HG03520 (cell line): ENCODE results near the gene PPIL1.

Experiments
- ATAC-seq: cut with Tn5 transposase; IDR thresholded peaks from one replicate; pipeline ENCODE4 v1.9.1; 2021; ENCODE audit warnings: mild to moderate bottlenecking, moderate library complexity; ENCODE audit not compliant: unreplicated experiment

Gene PPIL1

GRCh38 chr6:36856277-36856676 is 18.3 kb downstream of the PPIL1 start:
- ATAC-seq: no peak

- no peak for ATAC-seq
These were observed 18.9 kb downstream of the PPIL1 start for GRCh38 chr6:36855750-36856149.

GRCh38 chr6:36853325-36853724 is 21.3 kb downstream of the PPIL1 start:
- ATAC-seq: no peak

DNA sequence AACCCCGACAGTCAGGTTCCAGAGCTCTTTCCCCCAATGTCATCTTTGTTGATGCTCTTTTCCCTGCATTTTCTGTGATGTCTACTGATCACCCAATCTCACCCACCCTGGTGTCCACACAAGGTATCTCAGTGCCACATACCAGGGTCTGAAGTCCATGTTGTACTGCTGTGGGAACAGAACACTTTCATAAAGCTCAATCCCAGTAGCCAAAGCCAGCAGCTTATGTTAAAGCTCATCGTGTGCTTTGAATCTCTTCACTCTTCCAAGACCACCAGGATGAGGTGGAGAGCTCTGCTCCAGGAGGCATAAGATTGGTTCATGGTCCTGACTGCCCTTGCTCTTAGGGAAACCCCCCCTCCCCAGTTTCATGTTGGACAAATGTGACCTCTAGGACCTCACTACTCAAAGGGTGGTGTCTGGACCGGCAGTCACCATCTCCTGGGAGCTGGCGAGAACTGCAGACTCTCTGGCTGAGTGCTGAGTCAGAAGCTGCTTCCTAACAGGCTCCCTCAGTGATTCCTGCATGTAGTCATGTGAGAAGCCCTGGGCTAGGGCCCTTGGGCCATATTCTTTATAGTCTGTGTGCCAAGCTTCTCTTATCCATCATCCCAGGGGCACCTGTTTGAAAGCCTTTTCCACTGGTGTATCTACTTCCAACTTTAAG is 22.0 kb downstream of the PPIL1 start:
- no peak for ATAC-seq

- ATAC-seq: no peak
These were observed 23.0 kb downstream of the PPIL1 start for GRCh38 chr6:36851626-36852025.

- ATAC-seq: no peak
These were observed 23.4 kb downstream of the PPIL1 start for GRCh38 chr6:36851149-36851614.

DNA sequence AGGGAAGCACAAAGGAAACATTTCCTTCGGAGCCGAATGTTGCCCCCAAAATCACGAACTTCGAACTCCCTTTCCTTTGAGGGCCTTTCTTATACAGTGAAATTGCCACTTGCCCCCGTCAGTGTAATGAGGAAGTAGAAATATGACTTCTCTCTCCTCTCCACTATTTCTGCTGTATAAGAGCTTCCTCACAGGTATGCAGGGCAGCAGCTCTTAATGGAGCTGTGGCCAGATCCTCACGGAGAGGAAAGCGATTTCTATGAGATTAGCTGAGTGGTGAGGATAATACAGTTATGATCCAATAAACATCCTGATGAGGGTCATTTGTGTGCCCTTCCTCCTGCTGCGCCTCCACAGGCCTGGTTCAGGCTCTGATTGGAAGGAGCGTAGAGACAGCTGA is 24.6 kb downstream of the PPIL1 start:
- ATAC-seq: no peak

GRCh38 chr6:36848658-36849441 is 25.8 kb downstream of the PPIL1 start:
- ATAC-seq: no peak

DNA sequence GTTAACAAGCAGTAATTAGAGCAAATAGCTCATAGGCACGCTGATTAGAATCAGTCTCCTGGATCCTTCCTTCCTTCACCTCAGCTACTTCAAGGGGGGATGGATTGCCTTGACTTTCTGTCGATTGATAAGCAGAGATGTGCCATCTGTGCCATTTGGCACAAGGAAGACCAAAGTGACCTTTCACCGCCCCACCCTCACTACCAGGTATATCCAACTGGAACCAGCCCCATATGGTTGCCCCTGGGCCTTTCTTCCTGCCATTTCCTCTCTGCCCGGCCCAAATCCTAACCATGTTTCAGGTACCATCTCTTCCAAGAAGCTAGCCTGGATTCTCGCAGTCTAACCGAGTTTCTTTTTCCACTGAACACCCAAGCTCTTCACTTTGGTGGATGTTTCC is 26.6 kb downstream of the PPIL1 start:
- no peak for ATAC-seq

- no peak for ATAC-seq
These were observed 27.5 kb downstream of the PPIL1 start for GRCh38 chr6:36847152-36847551.

DNA sequence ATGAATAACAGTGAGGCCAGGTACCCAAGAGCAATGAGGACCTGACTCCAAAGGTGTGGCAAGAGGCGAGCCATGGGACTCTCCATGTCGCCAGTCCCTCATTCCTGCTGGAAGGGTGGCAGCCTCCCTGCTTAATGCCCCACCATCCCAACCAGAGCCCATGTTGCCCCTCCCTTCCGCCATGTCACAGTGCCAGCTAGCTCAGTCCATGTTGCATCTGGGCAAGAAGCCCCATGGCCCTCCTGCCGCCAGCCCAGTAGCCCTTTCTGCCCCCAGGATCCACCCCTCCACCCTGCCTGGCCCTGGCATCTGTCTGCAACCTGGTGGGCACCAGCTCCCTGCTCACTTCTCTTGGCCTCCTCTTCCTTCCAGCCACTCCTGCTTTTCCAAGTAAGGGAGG is 29.4 kb downstream of the PPIL1 start:
- ATAC-seq: no peak

DNA sequence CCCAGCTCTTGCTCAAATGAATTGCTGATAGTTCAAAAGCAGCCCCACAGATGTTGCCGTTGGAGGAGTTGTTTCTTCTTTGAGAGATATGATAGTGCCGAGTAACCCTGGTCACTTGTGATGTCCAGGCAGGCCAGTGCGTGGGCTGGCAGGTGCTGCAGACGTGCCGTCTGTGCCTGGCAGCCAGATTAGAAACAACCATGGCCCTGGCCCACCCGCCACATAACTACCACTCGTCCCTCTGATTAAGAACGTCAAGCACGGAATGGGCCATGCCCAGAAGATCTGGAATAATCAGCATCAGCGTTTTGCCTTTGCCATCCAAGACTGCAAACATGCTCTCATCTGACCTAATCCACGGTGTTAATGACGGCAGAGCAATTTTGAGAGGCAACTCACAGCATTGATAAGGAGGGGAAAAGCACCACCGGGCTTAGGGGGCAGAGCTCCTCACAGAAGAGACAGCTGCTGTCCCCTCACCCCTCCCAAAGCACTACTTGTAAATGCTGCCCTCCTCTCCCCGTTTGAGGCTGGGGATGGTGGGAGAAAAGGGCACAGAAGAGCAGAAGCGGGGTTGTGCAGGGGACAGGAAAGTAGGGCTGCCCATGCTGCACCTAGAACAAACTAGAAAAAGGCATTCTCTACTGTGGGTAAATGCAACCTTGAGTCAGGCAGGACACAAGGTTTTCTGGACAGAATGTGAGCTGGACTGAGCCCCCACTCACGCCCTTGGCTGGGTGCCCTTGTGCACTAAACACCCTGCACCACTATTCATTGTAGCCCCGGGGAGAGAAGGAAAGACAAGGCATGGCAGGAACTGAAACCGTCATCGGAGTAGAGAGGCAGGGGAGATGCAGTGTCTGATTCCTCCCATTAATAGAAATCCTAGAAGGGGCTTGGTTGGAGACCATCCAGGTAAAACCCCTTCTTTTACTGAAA is 30.1 kb downstream of the PPIL1 start:
- ATAC-seq: no peak

DNA sequence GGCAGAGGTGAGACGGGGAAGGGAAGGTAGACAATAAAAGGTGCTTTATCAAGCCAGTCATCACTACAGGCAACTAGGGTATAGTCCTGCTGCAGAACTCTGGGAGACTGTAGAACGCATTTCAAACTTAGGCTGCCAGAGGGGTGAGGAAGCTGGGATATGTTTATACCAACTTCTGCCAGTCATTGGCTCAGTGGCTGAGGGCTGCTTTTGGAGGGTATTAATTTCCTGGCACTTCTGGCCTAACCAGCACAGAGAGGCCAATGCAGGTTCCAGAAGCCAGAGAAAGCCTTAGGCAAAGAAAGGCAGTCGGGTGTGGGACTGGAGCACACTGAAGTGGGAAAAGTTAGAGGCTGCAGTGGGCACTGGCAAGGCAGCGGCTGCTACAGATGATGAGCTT is 31.4 kb downstream of the PPIL1 start:
- no peak for ATAC-seq

- ATAC-seq: no peak
These were observed 32.8 kb downstream of the PPIL1 start for GRCh38 chr6:36841756-36842155.

DNA sequence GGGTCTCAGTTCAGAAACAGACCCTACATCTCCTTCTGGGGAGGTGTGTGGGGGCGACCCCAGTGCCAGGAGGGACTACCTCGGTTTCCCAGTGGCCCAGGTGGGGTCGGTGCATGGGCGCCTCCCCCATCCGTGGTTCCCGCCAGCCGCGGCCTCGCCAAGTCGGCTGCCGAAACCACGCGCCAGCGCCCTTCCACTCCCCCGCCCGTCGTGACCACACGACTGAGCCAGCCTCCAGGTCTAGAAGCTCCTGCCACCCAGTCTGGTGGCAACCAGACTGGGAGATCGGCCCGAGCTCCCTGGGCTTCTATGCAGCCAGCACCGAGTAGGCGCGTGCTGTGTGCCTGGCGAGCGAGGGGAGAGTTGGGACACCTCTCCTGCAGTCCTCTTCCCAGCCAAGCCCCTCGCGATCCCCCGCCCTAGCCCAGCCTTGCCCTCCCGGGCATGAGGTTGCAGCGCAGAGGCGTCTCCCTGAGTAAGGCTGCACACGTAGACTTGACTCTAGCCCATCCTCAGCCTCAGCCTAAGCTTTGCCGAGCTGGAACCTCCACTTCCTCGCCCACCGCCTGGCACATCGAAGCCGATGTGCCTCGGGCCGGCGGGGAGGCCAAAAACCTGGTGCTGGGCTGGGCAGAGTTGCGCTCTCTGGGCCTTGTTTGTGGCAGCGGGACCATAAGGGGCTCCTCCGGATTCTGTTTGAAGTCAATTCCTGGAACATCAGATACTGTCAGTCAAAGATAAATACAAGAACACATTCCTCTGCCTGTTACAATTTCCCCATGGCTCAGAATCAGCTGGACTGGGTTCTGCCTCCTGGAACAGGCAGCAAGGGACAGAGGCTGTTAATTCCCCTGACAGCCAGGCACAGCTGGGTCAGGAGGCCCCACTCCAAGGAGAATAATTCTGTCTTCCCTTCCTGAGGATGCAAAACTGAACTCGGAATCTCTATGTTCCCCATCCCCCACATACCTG is 33.9 kb downstream of the PPIL1 start:
- ATAC-seq: no peak

DNA sequence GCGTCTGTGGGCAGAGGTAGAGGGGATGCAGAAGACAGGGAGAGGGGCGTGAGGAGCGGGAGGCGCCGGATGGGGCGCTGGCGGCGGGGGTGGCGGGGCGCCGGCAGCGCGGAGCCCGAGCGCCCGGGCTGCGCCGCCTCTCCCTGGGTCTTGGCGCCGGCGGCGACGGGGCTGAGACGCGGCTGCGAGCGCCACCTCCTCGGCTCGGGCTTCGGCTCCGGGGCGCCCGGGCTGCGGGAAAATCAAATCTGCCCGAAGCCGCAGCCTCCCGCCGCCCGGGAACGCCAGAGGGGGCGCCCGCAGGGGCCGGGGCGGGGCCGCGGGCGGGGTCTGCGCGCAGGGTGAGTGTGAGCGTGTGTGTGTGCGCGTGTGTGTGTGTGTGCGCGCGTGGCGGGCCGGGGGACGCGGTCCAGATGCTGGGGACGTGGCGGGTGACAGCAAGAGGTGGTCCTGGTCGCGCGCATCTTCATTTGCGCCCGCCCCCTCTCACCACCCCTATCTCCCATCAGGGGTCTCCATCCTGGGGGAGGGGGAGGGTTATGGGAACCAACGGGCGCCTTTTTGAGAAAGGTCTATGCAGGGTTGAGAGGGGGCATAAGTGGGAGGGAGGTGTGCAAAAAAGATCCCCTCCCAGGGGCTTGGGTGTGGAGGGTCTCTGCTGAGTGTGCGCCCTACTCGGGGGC is 34.7 kb downstream of the PPIL1 start:
- ATAC-seq: no peak

DNA sequence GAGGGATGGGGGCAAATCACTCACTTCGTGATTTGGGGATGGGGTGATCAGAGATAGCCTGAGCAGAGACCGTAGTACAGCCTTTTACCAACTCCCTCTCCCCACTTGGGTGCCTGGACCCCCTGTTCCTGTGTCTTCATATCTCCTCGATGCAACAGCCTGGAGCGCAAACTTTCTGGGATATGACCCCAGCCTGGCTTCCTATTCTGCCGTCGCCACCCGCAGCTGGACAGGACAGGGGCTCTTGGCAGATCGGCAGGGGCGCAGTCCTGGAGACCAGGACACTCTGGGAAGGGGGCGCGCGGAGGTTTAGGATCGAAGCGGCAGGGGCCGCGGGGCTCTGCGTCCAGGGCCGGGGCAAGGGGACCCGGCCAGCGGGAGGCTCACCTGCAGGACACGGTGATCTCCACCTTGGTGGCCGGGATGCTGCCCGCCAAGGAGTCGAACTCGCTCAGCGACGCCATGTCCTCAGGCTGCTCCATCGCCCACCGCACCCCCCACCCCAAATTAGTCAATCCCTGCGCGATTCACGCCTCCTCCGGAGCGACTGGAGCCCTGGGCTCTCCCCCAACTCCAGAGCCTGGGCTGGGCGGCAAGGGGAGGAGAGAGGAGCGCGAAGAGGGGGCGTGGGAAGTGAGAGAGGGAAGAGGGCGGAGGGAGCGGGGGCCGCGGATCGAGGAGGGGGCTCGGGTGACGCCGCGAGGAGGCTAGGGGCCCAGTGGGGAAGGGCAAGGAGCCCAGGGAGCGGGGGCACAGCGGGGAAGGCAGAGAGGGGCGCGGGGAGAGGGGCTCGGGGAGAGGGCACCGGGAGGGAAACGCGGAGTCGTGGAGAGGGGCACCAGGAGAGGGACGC is 35.5 kb downstream of the PPIL1 start, which contains the start of gene CPNE5:
Gene CPNE5, minus strand, starts transcription at position 549 of the 853 bp plus-strand sequence. Its CDS starts 67 bp downstream, at position 482.
- ATAC-seq: no peak

DNA sequence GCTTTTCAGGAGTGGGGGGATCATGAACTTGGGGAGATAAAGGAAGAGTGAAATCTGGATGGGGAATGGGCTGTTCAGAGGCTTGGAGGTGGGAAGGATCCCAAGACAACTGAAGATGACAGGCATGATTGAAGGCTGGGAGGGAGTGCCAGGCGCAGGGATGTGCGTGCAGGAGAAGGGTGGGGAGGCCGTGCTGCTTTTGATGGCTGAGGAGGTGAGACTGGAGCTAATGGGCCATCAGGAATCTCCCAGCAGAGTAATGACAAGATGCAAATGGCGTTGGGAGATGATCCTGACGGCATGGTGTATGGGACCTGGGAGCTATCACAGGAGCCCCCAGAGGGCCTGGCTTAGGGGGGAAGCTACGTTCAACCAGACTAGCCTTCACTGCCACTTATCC is 36.9 kb downstream of the PPIL1 start:
- no peak for ATAC-seq

DNA sequence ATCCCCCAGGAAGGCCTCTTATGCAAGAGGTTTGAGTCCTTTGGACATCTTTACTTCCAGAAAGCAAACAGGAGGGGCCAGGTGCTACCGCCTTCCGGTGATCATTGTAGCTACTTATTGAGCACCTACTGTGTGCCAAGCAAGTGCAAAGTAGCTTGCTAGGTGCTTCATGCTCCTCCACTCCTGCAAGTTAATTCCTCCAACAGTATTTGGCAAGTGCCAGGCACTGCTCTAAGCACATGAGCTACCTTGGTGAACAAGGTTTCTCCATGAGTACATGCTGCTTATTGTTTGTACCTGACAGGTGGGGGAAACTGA is 37.6 kb downstream of the PPIL1 start:
- no peak for ATAC-seq
